Thyroid gland (tissue), 4 donors: ENCODE measurements around the gene HNRNPDL.

Experiments used
- CTCF ChIP-seq, 6 experiments: fragments of 200-600 bp in 3 of 6; fragments of 450-650 bp in 3 of 6; sonication (generic) in 3 of 6; IDR thresholded peaks; one replicate each; pipeline ENCODE4 v1.5.1; 2016 to 2019; ENCODE audit warnings: antibody characterized with exemption in 6 of 6, mild to moderate bottlenecking in 2 of 6, inconsistent platforms in 1 of 6, moderate library complexity in 1 of 6
- POLR2A ChIP-seq, 2 donors: fragments of 450-650 bp; IDR thresholded peaks; one replicate each; pipeline ENCODE4 v1.6.1; 2017; ENCODE audit warnings: antibody characterized with exemption in 2 of 2, mild to moderate bottlenecking in 2 of 2, moderate library complexity in 1 of 2

GRCh38 chr4:82439088-82439487 is 8.8 kb upstream of the HNRNPDL start:
- TF ChIP-seq CTCF (IDR thresholded peaks at IDR 0.05): no peak
- TF ChIP-seq POLR2A (IDR thresholded peaks at IDR 0.05): no peak
